Measurements from ENCODE around the gene TRAF7. TPM values are rescaled to one million over a fixed set of nuclear protein-coding genes. Genes with fewer than 3 reads are reported as not detected.

The TRAF7 gene
- total and polyA plus RNA-seq, 2 of the 13 experiments (the other 11 are each of a cell fraction or from before 2014, with no cell fraction given), result 47.9 to 65.6 TPM

DNA sequence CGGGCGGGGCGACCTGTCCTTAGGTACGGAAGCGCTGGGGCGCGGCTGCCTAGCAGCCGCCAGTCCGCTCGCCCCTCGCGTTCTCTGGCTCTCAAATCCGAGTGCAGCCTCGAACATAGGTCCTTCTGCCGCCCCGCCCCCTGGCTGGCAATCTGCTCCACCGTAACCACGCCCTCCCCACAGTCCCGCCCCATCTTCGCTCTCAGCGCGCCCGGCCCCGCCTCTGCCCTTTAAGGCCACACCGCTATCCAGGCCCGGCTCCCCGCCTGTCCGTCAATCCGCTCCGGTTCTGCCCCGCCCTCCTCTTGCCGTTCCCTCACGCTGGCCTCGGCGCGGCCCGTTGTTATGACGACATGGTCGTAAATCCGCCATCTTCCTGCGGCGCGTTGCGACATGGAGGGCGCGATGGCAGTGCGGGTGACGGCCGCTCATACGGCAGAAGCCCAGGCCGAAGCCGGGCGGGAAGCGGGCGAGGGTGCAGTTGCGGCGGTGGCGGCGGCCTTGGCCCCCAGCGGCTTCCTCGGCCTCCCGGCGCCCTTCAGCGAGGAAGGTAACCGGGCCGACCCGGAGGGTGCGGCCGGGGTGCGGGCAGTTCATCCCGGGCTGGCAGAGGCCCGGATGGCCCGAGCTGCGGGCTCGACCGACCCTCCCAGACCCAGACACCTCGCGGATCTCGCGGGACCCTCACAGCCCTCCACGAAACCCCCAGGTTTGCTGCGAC is 67.8 kb downstream of the TRAF7 start, which contains the start of gene E4F1 (continued):
- TF ChIP-seq SALL2 (CRISPR knock-in tag; IDR thresholded peaks at IDR 0.05), result peak; percentile 92
- peak; percentile 73 for TF ChIP-seq ELF1 (CRISPR knock-in tag; IDR thresholded peaks at IDR 0.05)
- no peak for TF ChIP-seq TCF12 (IDR thresholded peaks at IDR 0.05)
- TF ChIP-seq TCF12 (CRISPR knock-in tag; IDR thresholded peaks at IDR 0.05), result peak; percentile 68; the same call in 1 of the 2 replicates
- no peak for TF ChIP-seq RORA (CRISPR knock-in tag; IDR thresholded peaks at IDR 0.05)
- no peak for TF ChIP-seq DNMT3B (CRISPR knock-in tag; conservative IDR thresholded peaks at IDR 0.05)
- peak; percentile 92 for TF ChIP-seq ZNF788 (CRISPR knock-in tag; IDR thresholded peaks at IDR 0.05; ENCODE audit: borderline replicate concordance)
- TF ChIP-seq NCOA2 (CRISPR knock-in tag; IDR thresholded peaks at IDR 0.05), result no peak; the same call in 1 of the 2 replicates
- peak; percentile 60; the same call in 1 of the 2 replicates for TF ChIP-seq SKIL (CRISPR knock-in tag; IDR thresholded peaks at IDR 0.05; ENCODE audit: borderline replicate concordance)
- no peak for TF ChIP-seq HIC2 (CRISPR knock-in tag; IDR thresholded peaks at IDR 0.05; ENCODE audit: low read depth)
- TF ChIP-seq, protein P1, sequence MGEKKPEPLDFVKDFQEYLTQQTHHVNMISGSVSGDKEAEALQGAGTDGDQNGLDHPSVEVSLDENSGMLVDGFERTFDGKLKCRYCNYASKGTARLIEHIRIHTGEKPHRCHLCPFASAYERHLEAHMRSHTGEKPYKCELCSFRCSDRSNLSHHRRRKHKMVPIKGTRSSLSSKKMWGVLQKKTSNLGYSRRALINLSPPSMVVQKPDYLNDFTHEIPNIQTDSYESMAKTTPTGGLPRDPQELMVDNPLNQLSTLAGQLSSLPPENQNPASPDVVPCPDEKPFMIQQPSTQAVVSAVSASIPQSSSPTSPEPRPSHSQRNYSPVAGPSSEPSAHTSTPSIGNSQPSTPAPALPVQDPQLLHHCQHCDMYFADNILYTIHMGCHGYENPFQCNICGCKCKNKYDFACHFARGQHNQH (CRISPR knock-in tag; IDR thresholded peaks at IDR 0.05), result peak; percentile 71; the same call in 1 of the 2 replicates
- TF ChIP-seq RXRB (CRISPR knock-in tag; IDR thresholded peaks at IDR 0.05; ENCODE audit: borderline replicate concordance), result no peak; the same call in 1 of the 2 replicates
- TF ChIP-seq KDM3A (CRISPR knock-in tag; IDR thresholded peaks at IDR 0.05; ENCODE audit: low read depth), result peak; percentile 35; the same call in 1 of the 2 replicates
- no peak for TF ChIP-seq KDM1A (CRISPR knock-in tag; IDR thresholded peaks at IDR 0.05)
- TF ChIP-seq ZSCAN20 (CRISPR knock-in tag; IDR thresholded peaks at IDR 0.05; ENCODE audit: borderline replicate concordance), result no peak; the same call in 1 of the 2 replicates
- TF ChIP-seq, protein P2, sequence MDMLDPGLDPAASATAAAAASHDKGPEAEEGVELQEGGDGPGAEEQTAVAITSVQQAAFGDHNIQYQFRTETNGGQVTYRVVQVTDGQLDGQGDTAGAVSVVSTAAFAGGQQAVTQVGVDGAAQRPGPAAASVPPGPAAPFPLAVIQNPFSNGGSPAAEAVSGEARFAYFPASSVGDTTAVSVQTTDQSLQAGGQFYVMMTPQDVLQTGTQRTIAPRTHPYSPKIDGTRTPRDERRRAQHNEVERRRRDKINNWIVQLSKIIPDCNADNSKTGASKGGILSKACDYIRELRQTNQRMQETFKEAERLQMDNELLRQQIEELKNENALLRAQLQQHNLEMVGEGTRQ (IDR thresholded peaks at IDR 0.05; ENCODE audit: low read depth, low read length), result no peak
- TF ChIP-seq, protein P2 (CRISPR knock-in tag; IDR thresholded peaks at IDR 0.05; ENCODE audit: borderline replicate concordance), result peak; percentile 51; the same call in 1 of the 2 replicates
- TF ChIP-seq EED (CRISPR knock-in tag; IDR thresholded peaks at IDR 0.05), result peak; percentile 77; the same call in 1 of the 2 replicates
- TF ChIP-seq TOPORS (CRISPR knock-in tag; IDR thresholded peaks at IDR 0.05), result peak; percentile 59; the same call in 1 of the 2 replicates
